HL-60 (cell line): ENCODE measurements around the gene RNASE12.

ENCODE experiments used
- DNase-seq, 2 experiments: peaks; one replicate each; pipeline ENCODE4 v3.0.0-alpha.2; 2010 to 2020; ENCODE audit warnings: low read depth in 1 of 2, low spot score in 1 of 2
- H3K27ac ChIP-seq: fragments of 250-450 bp; sonication (Bioruptor Pico); replicated peaks from 2 replicates; pipeline ENCODE4 v1.5.1; 2020; ENCODE audit warnings: mild to moderate bottlenecking, moderate library complexity
- H3K27me3 ChIP-seq: fragments of 250-450 bp; sonication (Bioruptor Pico); 2 replicates; pipeline ENCODE4 v1.5.1; 2021; ENCODE audit warnings: mild to moderate bottlenecking, moderate library complexity; ENCODE audit not compliant: insufficient read depth, poor library complexity, severe bottlenecking
- H3K4me3 ChIP-seq: replicated peaks from 2 replicates; pipeline ENCODE4 v1.5.1; 2011; ENCODE audit warnings: mild to moderate bottlenecking, control low read depth, low read length; ENCODE audit not compliant: insufficient read depth
- CTCF ChIP-seq: IDR thresholded peaks from one replicate; pipeline ENCODE4 v1.5.1; 2011; ENCODE audit warnings: low read length, control low read depth, inconsistent platforms; ENCODE audit not compliant: insufficient read depth
- GABPA ChIP-seq: IDR thresholded peaks from 2 replicates; pipeline ENCODE4 v1.6.1; 2012; ENCODE audit warnings: low read depth
- POLR2AphosphoS5 ChIP-seq: IDR thresholded peaks from 2 replicates; pipeline ENCODE4 v1.6.1; 2012; ENCODE audit warnings: low read depth
- SPI1 ChIP-seq: IDR thresholded peaks from 2 replicates; pipeline ENCODE4 v1.6.1; 2012; ENCODE audit warnings: low read depth, mild to moderate bottlenecking, borderline replicate concordance
- TF ChIP-seq, protein P1 (sequence below): IDR thresholded peaks from 2 replicates; pipeline ENCODE4 v1.6.1; 2012; ENCODE audit warnings: low read depth; ENCODE audit not compliant: insufficient replicate concordance

RNASE12 gene

DNA sequence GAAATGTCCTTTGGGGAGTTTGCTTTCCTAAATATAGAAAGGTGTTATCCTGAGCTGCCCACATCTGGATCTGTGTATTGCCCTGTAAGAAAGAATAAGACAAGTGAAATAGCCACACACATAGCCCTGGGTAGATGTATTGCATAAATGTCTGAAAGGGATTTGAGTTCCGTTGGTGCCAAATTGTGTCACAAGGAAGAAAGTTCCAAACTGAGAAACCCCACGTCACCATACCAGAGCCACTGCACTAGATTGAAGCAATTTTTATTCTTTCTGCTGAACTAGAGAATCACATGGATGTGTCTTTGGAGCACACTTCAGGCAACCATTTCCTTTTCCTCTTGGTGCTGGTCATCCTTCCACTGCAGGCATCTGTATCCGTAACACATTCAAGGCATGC lies 35.3 kb downstream of the RNASE12 start:
- TF ChIP-seq POLR2AphosphoS5 (no peak), SPI1 (no peak), CTCF (no peak), GABPA (no peak)
- TF ChIP-seq, protein P1, sequence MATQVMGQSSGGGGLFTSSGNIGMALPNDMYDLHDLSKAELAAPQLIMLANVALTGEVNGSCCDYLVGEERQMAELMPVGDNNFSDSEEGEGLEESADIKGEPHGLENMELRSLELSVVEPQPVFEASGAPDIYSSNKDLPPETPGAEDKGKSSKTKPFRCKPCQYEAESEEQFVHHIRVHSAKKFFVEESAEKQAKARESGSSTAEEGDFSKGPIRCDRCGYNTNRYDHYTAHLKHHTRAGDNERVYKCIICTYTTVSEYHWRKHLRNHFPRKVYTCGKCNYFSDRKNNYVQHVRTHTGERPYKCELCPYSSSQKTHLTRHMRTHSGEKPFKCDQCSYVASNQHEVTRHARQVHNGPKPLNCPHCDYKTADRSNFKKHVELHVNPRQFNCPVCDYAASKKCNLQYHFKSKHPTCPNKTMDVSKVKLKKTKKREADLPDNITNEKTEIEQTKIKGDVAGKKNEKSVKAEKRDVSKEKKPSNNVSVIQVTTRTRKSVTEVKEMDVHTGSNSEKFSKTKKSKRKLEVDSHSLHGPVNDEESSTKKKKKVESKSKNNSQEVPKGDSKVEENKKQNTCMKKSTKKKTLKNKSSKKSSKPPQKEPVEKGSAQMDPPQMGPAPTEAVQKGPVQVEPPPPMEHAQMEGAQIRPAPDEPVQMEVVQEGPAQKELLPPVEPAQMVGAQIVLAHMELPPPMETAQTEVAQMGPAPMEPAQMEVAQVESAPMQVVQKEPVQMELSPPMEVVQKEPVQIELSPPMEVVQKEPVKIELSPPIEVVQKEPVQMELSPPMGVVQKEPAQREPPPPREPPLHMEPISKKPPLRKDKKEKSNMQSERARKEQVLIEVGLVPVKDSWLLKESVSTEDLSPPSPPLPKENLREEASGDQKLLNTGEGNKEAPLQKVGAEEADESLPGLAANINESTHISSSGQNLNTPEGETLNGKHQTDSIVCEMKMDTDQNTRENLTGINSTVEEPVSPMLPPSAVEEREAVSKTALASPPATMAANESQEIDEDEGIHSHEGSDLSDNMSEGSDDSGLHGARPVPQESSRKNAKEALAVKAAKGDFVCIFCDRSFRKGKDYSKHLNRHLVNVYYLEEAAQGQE, result no peak
- Histone ChIP-seq H3K4me3 (no peak overlapping the region), H3K27me3 (no peaks in the 10 kb centered on the region), H3K27ac (peak overlapping the region; percentile 61)
- peak; percentile 29 to 45 for DNase-seq

- no peak overlapping the region for H3K27ac ChIP-seq
- TF ChIP-seq SPI1 (no peak), CTCF (no peak)
- no peak overlapping the region for H3K4me3 ChIP-seq
- no peak for DNase-seq
- H3K27me3 ChIP-seq, result no peaks in the 10 kb centered on the region
Measured at GRCh38 chr14:20553024-20553423, 38.2 kb downstream of the RNASE12 start.

DNA sequence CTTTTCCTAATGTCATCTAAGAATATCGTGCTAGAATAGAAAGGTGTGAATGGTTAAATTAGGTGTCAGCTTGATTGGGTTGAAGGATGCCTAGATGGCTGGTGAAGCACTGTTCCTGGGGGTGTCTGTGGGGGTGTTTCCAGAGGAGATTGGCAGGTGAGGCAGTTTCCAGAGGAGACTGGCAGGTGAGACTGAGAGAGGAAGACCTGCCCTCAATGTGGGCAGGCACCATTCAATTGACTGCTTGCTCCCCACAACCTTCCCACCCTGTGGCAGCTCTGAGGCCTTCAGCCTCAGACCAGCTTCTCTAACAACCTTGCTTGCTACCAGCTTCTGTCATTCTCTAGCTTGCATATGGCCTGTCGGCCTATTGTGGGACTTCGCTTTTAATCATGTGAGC lies 39.6 kb downstream of the RNASE12 start:
- TF ChIP-seq CTCF (no peak), SPI1 (no peak), GABPA (no peak), POLR2AphosphoS5 (no peak)
- TF ChIP-seq, protein P1, result no peak
- H3K4me3 ChIP-seq, result no peak overlapping the region
- no peaks in the 10 kb centered on the region for H3K27me3 ChIP-seq

DNA sequence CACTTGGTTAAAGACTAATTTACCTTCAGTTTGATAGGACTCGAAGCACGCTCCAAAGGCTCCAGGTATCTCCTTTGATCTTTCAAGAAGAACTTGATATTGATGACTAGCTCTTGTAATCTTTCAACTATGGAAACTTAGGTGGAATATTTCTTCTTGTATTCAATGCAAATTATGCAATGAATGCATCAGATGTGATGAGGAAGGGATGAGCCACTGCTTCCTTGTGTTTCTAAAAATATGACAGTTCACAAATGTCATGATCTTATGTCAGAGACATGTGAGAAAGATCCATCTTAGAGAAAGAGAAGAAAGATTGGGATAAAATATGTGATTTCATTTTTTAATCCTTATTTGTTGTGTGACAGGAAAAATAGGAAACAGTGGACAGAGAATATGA lies 40.2 kb downstream of the RNASE12 start:
- no peak for DNase-seq
- TF ChIP-seq SPI1 (no peak), POLR2AphosphoS5 (no peak), CTCF (no peak), GABPA (no peak)
- TF ChIP-seq, protein P1, result no peak
- no peaks in the 10 kb centered on the region for H3K27me3 ChIP-seq
- H3K27ac ChIP-seq, result no peak overlapping the region
- H3K4me3 ChIP-seq, result no peak overlapping the region

More for the DNA sequence above, 39.6 kb downstream of the RNASE12 start:
- no peak for DNase-seq
- no peak overlapping the region for H3K27ac ChIP-seq
